PC-3 (cell line): ENCODE results near the gene PPP1R3F. TPM values are rescaled to one million over a fixed set of nuclear protein-coding genes. Genes with fewer than 3 reads are reported as not detected.

Source experiments
- ATAC-seq: fragments of 200-7000 bp; cut with Tn5 transposase; 2 replicates; pipeline ENCODE4 v1.9.1; 2020; ENCODE audit warnings: mild to moderate bottlenecking, moderate library complexity
- BruUV-seq: library from RNA; stranded (reverse); fragments of 400-500 nt; replicated peaks from 2 replicates; lab custom pipeline; 2021; lab: Mats Ljungman, UMichigan
- CTCF ChIA-PET: fragments of 300-600 bp; sonication (Branson Sonifier 250); formaldehyde crosslinking; loops from one replicate; lab custom pipeline; 2022; ENCODE audit warnings: antibody characterized with exemption; lab: Charles Lee
- POLR2A ChIA-PET: fragments of 300-600 bp; sonication (Branson Sonifier 250); formaldehyde crosslinking; loops from one replicate; lab custom pipeline; 2022; ENCODE audit warnings: antibody characterized with exemption; ENCODE audit not compliant: unreplicated experiment; lab: Charles Lee
- DNase-seq: peaks from one replicate; pipeline ENCODE4 v3.0.0-alpha.2; 2015
- H2AFZ ChIP-seq: fragments of 300-600 bp; sonication (generic); 2 replicates; pipeline ENCODE4 v1.6.0; 2016; ENCODE audit warnings: antibody characterized with exemption, low read length
- H3F3A ChIP-seq: fragments of 300-600 bp; sonication (generic); one replicate; pipeline ENCODE4 v1.6.0; 2017; ENCODE audit warnings: antibody characterized with exemption, low read length, control low read depth, mild to moderate bottlenecking; ENCODE audit not compliant: unreplicated experiment
- H3K27ac ChIP-seq: fragments of 300-600 bp; sonication (generic); 2 replicates; pipeline ENCODE4 v1.5.1; 2016; ENCODE audit warnings: mild to moderate bottlenecking, low read length
- H3K27me3 ChIP-seq: fragments of 300-600 bp; sonication (generic); 2 replicates; pipeline ENCODE4 v1.6.1; 2016; ENCODE audit warnings: low read length, mixed read lengths
- H3K36me3 ChIP-seq: fragments of 300-600 bp; sonication (generic); 2 replicates; pipeline ENCODE4 v1.6.1; 2016; ENCODE audit warnings: low read depth, mixed run types, low read length, mixed read lengths
- H3K4me1 ChIP-seq: fragments of 300-600 bp; sonication (generic); 2 replicates; pipeline ENCODE4 v1.5.1; 2016; ENCODE audit warnings: low read length; ENCODE audit not compliant: insufficient read depth
- H3K4me2 ChIP-seq: fragments of 300-600 bp; sonication (generic); 2 replicates; pipeline ENCODE4 v1.6.0; 2016; ENCODE audit warnings: low read length
- H3K4me3 ChIP-seq: fragments of 300-600 bp; sonication (generic); 2 replicates; pipeline ENCODE4 v1.5.1; 2016; ENCODE audit warnings: mild to moderate bottlenecking, low read length, mixed read lengths
- H3K79me2 ChIP-seq: fragments of 300-600 bp; sonication (generic); 2 replicates; pipeline ENCODE4 v1.6.1; 2017; ENCODE audit warnings: low read length, mixed read lengths
- H3K9ac ChIP-seq: fragments of 300-600 bp; sonication (generic); 2 replicates; pipeline ENCODE4 v1.6.0; 2016; ENCODE audit warnings: mild to moderate bottlenecking, low read length
- H3K9me2 ChIP-seq: fragments of 300-600 bp; sonication (generic); replicated peaks from 2 replicates; pipeline ENCODE4 v1.6.1; 2016; ENCODE audit warnings: mixed run types, low read length, mixed read lengths
- H3K9me3 ChIP-seq: fragments of 300-600 bp; sonication (generic); 2 replicates; pipeline ENCODE4 v1.6.1; 2016; ENCODE audit warnings: low read length, mixed read lengths
- H4K20me1 ChIP-seq: fragments of 300-600 bp; sonication (generic); 2 replicates; pipeline ENCODE4 v1.6.1; 2016; ENCODE audit warnings: low read length, mixed read lengths
- CTCF ChIP-seq: fragments of 300-600 bp; sonication (generic); conservative IDR thresholded peaks from 2 replicates; pipeline ENCODE4 v1.5.1; 2017; ENCODE audit warnings: antibody characterized with exemption, low read depth, mild to moderate bottlenecking, low read length
- EZH2 ChIP-seq: fragments of 300-600 bp; sonication (generic); IDR thresholded peaks from one replicate; pipeline ENCODE4 v1.6.1; 2017; ENCODE audit warnings: antibody characterized with exemption, mild to moderate bottlenecking, low read length; ENCODE audit not compliant: unreplicated experiment
- EZH2phosphoT487 ChIP-seq: fragments of 300-600 bp; sonication (generic); IDR thresholded peaks from 2 replicates; pipeline ENCODE4 v1.6.1; 2018; ENCODE audit warnings: mild to moderate bottlenecking, antibody characterized with exemption, low read length, borderline replicate concordance
- intact Hi-C: fragments of 100-400 bp; cut with micrococcal nuclease; formaldehyde crosslinking; loops from 2 replicates; pipeline ENCODE4 v1.9.0; 2023
- total RNA-seq: library from RNA; depleted of rRNA; stranded (reverse); fragments of >200 nt; gene quantifications from 2 replicates; pipeline ENCODE4 v1.2.3, GENCODE V29; 2014

The PPP1R3F gene
- total RNA-seq, 1 experiment from 2014 or later: 11.8 TPM

DNA sequence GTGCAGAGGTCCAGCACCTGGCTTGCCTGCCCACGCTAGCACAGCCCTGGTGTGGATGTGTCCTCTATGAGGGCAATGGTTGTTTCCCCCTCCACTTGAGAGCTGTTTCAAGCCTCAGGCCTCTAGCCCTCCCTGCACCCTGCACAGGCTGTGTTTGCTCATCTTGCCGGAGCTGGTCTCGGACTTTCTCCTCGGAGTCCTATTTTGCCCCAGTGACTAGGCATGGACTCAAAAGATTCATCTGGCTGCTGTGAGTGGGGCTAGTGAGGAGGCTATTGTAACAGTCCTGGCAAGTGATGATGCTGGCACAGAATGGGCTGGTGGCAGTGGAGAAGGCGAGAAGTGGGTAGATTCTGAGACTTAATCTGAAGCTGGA, 10.9 kb upstream of the PPP1R3F start:
- intact Hi-C loops: no loop called here
- no peaks in the 10 kb centered on the region for H3F3A ChIP-seq
- no TSS peak for BruUV-seq
- H3K9me3 ChIP-seq: no peaks in the 10 kb centered on the region
- no peaks in the 10 kb centered on the region for H4K20me1 ChIP-seq
- ChIA-PET CTCF (no interaction called here), POLR2A (no interaction called here)
- H3K9me2 ChIP-seq: no peaks in the 10 kb centered on the region
- H3K9ac ChIP-seq: no peak overlapping the region
- no peaks in the 10 kb centered on the region for H3K36me3 ChIP-seq
- no peak overlapping the region for H3K4me3 ChIP-seq
- H3K27me3 ChIP-seq: no peaks in the 10 kb centered on the region
- H3K79me2 ChIP-seq: no peaks in the 10 kb centered on the region
- ATAC-seq (no peak), DNase-seq (no peak)
- no peak overlapping the region for H2AFZ ChIP-seq
- no peaks in the 10 kb centered on the region for H3K4me1 ChIP-seq
- no peak for TF ChIP-seq EZH2phosphoT487
- no peak for TF ChIP-seq EZH2
- no peak for TF ChIP-seq CTCF
- H3K4me2 ChIP-seq: no peak overlapping the region
- H3K27ac ChIP-seq: no peak overlapping the region

DNA sequence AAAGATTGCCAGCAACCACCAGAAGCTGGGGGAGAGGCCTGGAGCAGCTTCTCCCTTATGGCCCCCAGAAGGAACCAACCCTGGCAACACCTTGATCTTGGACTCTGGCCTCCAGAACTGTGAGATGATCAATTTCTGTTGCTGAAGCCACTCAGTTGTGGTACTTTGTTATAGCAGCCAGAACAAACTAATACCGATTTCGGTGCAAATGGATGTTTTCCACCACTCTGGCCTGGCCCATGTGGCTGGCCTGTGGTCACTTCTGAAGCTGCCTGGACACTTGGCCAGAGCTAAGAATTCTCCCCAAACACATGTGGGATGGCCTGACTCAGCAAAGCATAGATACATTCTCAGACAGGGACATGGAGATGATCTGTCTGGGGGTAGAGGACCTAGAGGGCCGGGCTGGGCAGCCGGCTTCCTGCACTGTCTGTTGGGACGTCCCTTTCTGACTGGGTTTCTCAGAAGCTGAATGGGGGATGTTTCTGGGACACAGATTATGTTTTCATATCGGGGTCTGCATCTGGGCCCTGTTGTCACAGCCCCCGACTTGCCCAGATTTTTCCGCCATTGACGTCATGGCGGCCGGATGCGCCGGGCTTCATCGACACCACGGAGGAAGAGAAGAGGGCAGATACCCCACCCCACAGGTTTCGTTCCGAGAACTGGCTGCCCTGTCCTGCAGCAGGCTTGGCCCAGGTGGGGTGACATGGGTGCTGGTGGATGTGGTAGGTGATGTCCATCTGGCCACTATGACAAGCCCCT, 9.2 kb upstream of the PPP1R3F start:
- Histone ChIP-seq H3K79me2 (no peaks in the 10 kb centered on the region), H4K20me1 (no peaks in the 10 kb centered on the region), H3F3A (no peaks in the 10 kb centered on the region), H3K4me3 (no peak overlapping the region), H3K9me2 (no peaks in the 10 kb centered on the region), H3K36me3 (no peaks in the 10 kb centered on the region), H3K27ac (no peak overlapping the region), H3K4me2 (no peak overlapping the region), H3K27me3 (no peaks in the 10 kb centered on the region), H2AFZ (no peak overlapping the region), H3K9ac (no peak overlapping the region), H3K4me1 (no peaks in the 10 kb centered on the region), H3K9me3 (no peaks in the 10 kb centered on the region)
- BruUV-seq: no TSS peak
- no peak for DNase-seq
- intact Hi-C loops: no loop called here
- CTCF ChIA-PET: no interaction called here
- POLR2A ChIA-PET: no interaction called here
- no peak for ATAC-seq
- TF ChIP-seq CTCF (no peak), EZH2 (no peak), EZH2phosphoT487 (no peak)

DNA sequence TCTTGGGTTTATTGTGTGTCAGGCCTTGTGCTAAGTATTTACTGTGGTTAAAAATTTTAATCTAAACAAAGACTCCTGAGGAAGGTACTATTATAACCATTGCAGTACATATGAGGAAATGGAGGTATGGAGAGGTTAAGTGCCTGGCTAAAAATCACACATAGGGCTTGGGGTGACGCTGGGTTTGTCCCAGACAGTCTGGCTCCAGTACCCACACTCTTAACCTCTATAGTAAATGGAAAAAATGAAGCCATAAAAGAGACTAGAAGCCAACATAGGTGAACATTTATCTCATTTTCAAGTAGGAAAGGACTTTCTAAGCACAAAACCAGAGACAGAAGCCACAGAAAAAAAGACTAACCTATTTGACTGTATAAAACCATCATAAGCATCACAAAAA, 7.0 kb upstream of the PPP1R3F start:
- H3K36me3 ChIP-seq: no peaks in the 10 kb centered on the region
- no peak overlapping the region for H3K9ac ChIP-seq
- BruUV-seq: no TSS peak
- TF ChIP-seq EZH2 (no peak), CTCF (no peak), EZH2phosphoT487 (no peak)
- no peak overlapping the region for H3K27ac ChIP-seq
- intact Hi-C loops: no loop called here
- H3F3A ChIP-seq: no peaks in the 10 kb centered on the region
- no peak overlapping the region for H3K4me3 ChIP-seq
- H3K9me3 ChIP-seq: no peaks in the 10 kb centered on the region
- ATAC-seq (no peak), DNase-seq (no peak)
- no peaks in the 10 kb centered on the region for H3K4me1 ChIP-seq
- no peak overlapping the region for H2AFZ ChIP-seq
- no peak overlapping the region for H3K4me2 ChIP-seq
- ChIA-PET CTCF (no interaction called here), POLR2A (no interaction called here)
- no peaks in the 10 kb centered on the region for H3K27me3 ChIP-seq
- H4K20me1 ChIP-seq: no peaks in the 10 kb centered on the region
- H3K79me2 ChIP-seq: no peaks in the 10 kb centered on the region
- H3K9me2 ChIP-seq: no peaks in the 10 kb centered on the region
